Endothelial cell (in vitro differentiated cells): ENCODE results near the gene CIAPIN1. TPM values are rescaled to one million over a fixed set of nuclear protein-coding genes. Genes with fewer than 3 reads are reported as not detected.
A peak's percentile ranks its signal among the peaks of the same experiment; 100 is the strongest.

Experiments used
- DNase-seq: peaks from one replicate; pipeline ENCODE4 v3.0.0; 2021; ENCODE audit warnings: low spot score
- H3K27ac Mint-ChIP-seq: one replicate; pipeline ENCODE4 v1.8.0; 2021; ENCODE audit warnings: mixed read lengths, inconsistent platforms; ENCODE audit not compliant: unreplicated experiment
- H3K27me3 Mint-ChIP-seq: one replicate; pipeline ENCODE4 v1.8.0; 2021; ENCODE audit warnings: mild to moderate bottlenecking, moderate library complexity, mixed read lengths, inconsistent platforms; ENCODE audit not compliant: unreplicated experiment
- H3K36me3 Mint-ChIP-seq: one replicate; pipeline ENCODE4 v1.8.0; 2021; ENCODE audit warnings: mild to moderate bottlenecking, low read depth, mixed read lengths, inconsistent platforms; ENCODE audit not compliant: unreplicated experiment
- H3K4me1 Mint-ChIP-seq: one replicate; pipeline ENCODE4 v1.8.0; 2021; ENCODE audit warnings: mild to moderate bottlenecking, mixed read lengths, inconsistent platforms; ENCODE audit not compliant: unreplicated experiment
- H3K4me3 Mint-ChIP-seq: one replicate; pipeline ENCODE4 v1.8.0; 2021; ENCODE audit warnings: mild to moderate bottlenecking, mixed read lengths, inconsistent platforms; ENCODE audit not compliant: unreplicated experiment
- H3K9me3 Mint-ChIP-seq: one replicate; pipeline ENCODE4 v1.8.0; 2021; ENCODE audit warnings: mixed read lengths, inconsistent platforms; ENCODE audit not compliant: unreplicated experiment
- total RNA-seq: library from RNA; stranded (reverse); fragmentation: NEBNext Ultra II Directional; extraction: Animal tissue kit (Norgen Biotek cat#: 25700); gene quantifications from one replicate; pipeline ENCODE4 v1.2.1, GENCODE V29; 2021; ENCODE audit not compliant: unreplicated experiment
- TF ChIP-seq, protein P1 (sequence below): fragments of 200-600 bp; sonication (generic); IDR thresholded peaks from one replicate; pipeline ENCODE4 v1.5.0; 2021; ENCODE audit warnings: antibody characterized with exemption; ENCODE audit not compliant: unreplicated experiment

CIAPIN1 gene
- total RNA-seq, 1 donor from 2014 or later: 82.6 TPM

DNA sequence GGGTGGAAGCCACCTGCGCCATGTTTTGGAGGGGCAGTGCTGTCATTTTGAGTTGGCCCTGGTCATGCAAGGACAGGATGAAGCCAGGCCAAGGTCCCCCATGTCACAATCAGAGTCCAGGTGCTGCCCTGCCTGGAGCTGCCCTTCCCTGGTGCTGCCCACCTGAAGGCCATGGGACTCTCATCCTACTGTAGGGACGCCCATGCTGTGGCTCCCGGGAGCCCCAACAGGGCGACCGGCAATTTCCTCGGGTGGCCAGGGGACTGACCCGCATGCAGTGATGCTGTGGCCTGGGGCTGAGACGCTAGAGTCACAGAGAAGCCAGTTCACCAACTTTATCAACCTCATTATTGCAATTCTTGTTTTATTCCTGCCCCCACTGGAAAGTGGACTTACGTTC lies 34.6 kb downstream of the CIAPIN1 start:
- no peak for DNase-seq
- H3K4me3 Mint-ChIP-seq: no peak overlapping the region
- H3K9me3 Mint-ChIP-seq: no peaks in the 10 kb centered on the region
- H3K27me3 Mint-ChIP-seq: peaks cover 13% of the 10 kb centered on the region
- TF ChIP-seq, protein P1, sequence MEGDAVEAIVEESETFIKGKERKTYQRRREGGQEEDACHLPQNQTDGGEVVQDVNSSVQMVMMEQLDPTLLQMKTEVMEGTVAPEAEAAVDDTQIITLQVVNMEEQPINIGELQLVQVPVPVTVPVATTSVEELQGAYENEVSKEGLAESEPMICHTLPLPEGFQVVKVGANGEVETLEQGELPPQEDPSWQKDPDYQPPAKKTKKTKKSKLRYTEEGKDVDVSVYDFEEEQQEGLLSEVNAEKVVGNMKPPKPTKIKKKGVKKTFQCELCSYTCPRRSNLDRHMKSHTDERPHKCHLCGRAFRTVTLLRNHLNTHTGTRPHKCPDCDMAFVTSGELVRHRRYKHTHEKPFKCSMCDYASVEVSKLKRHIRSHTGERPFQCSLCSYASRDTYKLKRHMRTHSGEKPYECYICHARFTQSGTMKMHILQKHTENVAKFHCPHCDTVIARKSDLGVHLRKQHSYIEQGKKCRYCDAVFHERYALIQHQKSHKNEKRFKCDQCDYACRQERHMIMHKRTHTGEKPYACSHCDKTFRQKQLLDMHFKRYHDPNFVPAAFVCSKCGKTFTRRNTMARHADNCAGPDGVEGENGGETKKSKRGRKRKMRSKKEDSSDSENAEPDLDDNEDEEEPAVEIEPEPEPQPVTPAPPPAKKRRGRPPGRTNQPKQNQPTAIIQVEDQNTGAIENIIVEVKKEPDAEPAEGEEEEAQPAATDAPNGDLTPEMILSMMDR: no peak
- no peaks in the 10 kb centered on the region for H3K36me3 Mint-ChIP-seq
- peaks cover 24% of the 10 kb centered on the region for H3K4me1 Mint-ChIP-seq
- H3K27ac Mint-ChIP-seq: no peak overlapping the region

DNA sequence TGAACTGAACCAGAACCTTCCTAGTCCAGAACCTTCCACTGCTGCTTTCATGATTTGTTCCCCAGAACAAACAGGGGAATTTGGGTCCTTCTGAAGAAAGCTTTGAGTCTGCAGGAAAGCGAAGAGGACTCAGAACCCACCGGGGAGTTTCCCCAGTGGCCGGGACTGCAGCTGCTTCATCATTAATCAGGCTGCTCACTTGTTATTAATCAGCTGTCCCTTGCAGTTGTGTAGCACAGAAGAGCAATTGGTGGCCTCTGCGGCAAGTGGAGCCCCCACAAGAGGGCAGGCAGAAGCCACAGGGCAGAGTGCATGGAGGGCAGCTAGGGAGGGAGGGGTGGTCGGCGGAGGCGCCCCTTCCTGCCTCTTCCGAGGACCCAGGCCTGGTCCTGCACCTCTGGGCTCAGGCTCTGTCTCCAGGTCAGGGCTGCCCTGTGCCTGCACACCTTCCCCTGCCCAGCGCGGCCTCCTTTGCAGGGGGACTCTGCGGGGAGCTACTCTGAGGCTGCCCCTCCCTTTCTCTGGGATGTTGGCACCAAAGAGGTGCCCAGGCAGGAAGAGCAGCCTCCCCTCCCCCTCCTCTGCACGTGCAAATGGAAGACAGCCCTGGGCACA lies 35.7 kb downstream of the CIAPIN1 start:
- Mint-ChIP-seq H3K27ac (no peak overlapping the region), H3K4me3 (no peak overlapping the region), H3K27me3 (peaks cover 11% of the 10 kb centered on the region), H3K4me1 (peaks cover 18% of the 10 kb centered on the region), H3K36me3 (no peaks in the 10 kb centered on the region), H3K9me3 (no peaks in the 10 kb centered on the region)
- TF ChIP-seq, protein P1: no peak
- DNase-seq: no peak

DNA sequence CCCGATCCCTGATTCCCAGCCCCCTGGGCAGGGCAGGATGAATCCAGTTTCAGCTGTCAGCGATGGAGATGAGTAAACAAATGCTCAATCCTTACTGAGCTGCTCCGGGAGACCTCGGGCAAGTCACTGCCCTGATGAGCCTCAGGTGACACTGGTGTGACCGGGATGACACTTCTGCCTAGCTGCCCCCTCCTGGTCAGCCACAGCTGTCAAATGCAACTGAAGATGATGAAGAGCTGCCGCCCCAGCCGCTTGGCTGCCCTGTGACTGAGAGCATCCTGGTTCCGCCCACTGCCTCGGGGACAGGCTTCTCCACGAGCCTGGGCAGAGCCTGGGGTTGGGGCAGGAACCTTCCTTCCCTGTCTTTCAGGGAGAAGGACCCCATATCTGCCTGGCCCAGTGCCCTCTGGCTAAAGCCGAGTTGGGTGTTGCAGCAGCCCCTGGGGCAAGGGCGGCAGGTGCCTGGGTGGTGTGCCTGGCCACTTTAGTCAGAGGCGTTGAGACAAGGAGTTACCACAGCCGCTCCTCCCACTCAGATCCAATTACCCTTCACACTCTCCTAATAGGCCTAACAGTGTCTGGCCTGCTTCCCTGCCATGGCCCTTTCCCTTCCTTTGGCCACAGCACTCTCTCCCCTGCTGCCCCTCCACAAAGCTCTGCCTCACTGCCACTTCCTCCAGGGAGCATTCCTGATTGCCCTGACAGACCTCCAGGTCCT lies 37.2 kb downstream of the CIAPIN1 start:
- H3K27ac Mint-ChIP-seq: no peak overlapping the region
- H3K36me3 Mint-ChIP-seq: no peaks in the 10 kb centered on the region
- no peak for DNase-seq
- TF ChIP-seq, protein P1: no peak
- H3K4me3 Mint-ChIP-seq: no peak overlapping the region
- H3K9me3 Mint-ChIP-seq: no peaks in the 10 kb centered on the region
- peaks cover 20% of the 10 kb centered on the region for H3K4me1 Mint-ChIP-seq
- H3K27me3 Mint-ChIP-seq: peaks cover 11% of the 10 kb centered on the region

- Mint-ChIP-seq H3K27ac (peak overlapping the region; percentile 19), H3K27me3 (peaks cover 10% of the 10 kb centered on the region), H3K4me3 (no peak overlapping the region), H3K36me3 (no peaks in the 10 kb centered on the region), H3K9me3 (no peaks in the 10 kb centered on the region), H3K4me1 (peaks cover 18% of the 10 kb centered on the region)
- DNase-seq: no peak
- TF ChIP-seq, protein P1: no peak
Measured at GRCh38 chr16:57409065-57409464, 38.1 kb downstream of the CIAPIN1 start.
